GM12878 (cell line): Measurements from ENCODE around the gene EPB41L4B. TPM values are rescaled to one million over a fixed set of nuclear protein-coding genes. Genes with fewer than 3 reads are reported as not detected.

ENCODE experiments used
- ATAC-seq: fragments of 200-7000 bp; cut with Tn5 transposase; 3 replicates; pipeline ENCODE4 v1.9.1; 2020; ENCODE audit warnings: mild to moderate bottlenecking, moderate library complexity
- BruUV-seq: library from RNA; stranded (reverse); fragments of 400-500 nt; replicated peaks from 2 replicates; lab custom pipeline; 2021; lab: Mats Ljungman, UMichigan
- CTCF ChIA-PET: fragments of 300-600 bp; sonication (Branson Sonifier 250); formaldehyde crosslinking; extraction: SDS; loops from one replicate; lab custom pipeline; 2021; ENCODE audit warnings: inconsistent platforms; lab: Yijun Ruan, JAX
- POLR2A ChIA-PET: fragments of 350-600 bp; formaldehyde crosslinking; extraction: SDS; loops from one replicate; lab custom pipeline; 2021; ENCODE audit warnings: inconsistent platforms; lab: Charles Lee
- RAD21 ChIA-PET: fragments of 300-600 bp; sonication (Branson Sonifier 250); formaldehyde crosslinking; loops from one replicate; lab custom pipeline; 2023; ENCODE audit warnings: antibody characterized with exemption; ENCODE audit not compliant: unreplicated experiment; lab: Charles Lee
- SMC1A ChIA-PET: fragments of 300-600 bp; sonication (Branson Sonifier 250); formaldehyde crosslinking; loops from one replicate; lab custom pipeline; 2023; ENCODE audit not compliant: unreplicated experiment, uncharacterized antibody; lab: Charles Lee
- DNase-seq: peaks from one replicate; pipeline ENCODE4 v3.0.0-alpha.2; 2011; ENCODE audit warnings: low read depth, low spot score
- FAIRE-seq: peaks from 3 replicates; lab custom pipeline; 2011; peaks lifted over from hg19 to GRCh38; lab: Jason Lieb, UNC
- H2AFZ ChIP-seq: 2 replicates; pipeline ENCODE4 v1.6.0; 2011; ENCODE audit warnings: low read depth, low read length, control low read depth; ENCODE audit not compliant: control insufficient read depth
- H3K27ac ChIP-seq: 2 replicates; pipeline ENCODE4 v1.5.1; 2011; ENCODE audit warnings: control low read depth; ENCODE audit not compliant: control insufficient read depth, insufficient read depth
- H3K27me3 ChIP-seq, 2 experiments: replicated peaks in 1 of 2; 2 replicates each; pipeline versions ENCODE4 v1.6.0 to v1.6.1; 2011; ENCODE audit warnings: low read length in 1 of 2; ENCODE audit not compliant: control insufficient read depth in 2 of 2, insufficient read depth in 2 of 2
- H3K36me3 ChIP-seq, 2 experiments: 2 replicates each; pipeline ENCODE4 v1.5.1; 2011; ENCODE audit warnings: low read length in 1 of 2; ENCODE audit not compliant: control insufficient read depth in 2 of 2, insufficient read depth in 2 of 2
- H3K4me1 ChIP-seq: 2 replicates; pipeline ENCODE4 v1.6.1; 2011; ENCODE audit warnings: mild to moderate bottlenecking, low read length, moderate library complexity, mixed read lengths; ENCODE audit not compliant: control insufficient read depth, insufficient read depth
- H3K4me2 ChIP-seq: 2 replicates; pipeline ENCODE4 v1.6.0; 2011; ENCODE audit warnings: control low read depth; ENCODE audit not compliant: control insufficient read depth, insufficient read depth
- H3K4me3 ChIP-seq: fragments of 200-600 bp; sonication (generic); 2 replicates; pipeline ENCODE4 v1.5.1; 2016
- H3K79me2 ChIP-seq: 2 replicates; pipeline ENCODE4 v1.6.0; 2011; ENCODE audit warnings: low read length; ENCODE audit not compliant: control insufficient read depth, insufficient read depth
- H3K9ac ChIP-seq: 2 replicates; pipeline ENCODE4 v1.8.0; 2011; ENCODE audit warnings: low read length, control low read depth, mixed read lengths; ENCODE audit not compliant: control insufficient read depth, insufficient read depth
- H3K9me3 ChIP-seq: replicated peaks from 3 replicates; pipeline ENCODE4 v1.5.1; 2011; ENCODE audit warnings: mild to moderate bottlenecking, low read length; ENCODE audit not compliant: control insufficient read depth, insufficient read depth
- H4K20me1 ChIP-seq: 2 replicates; pipeline ENCODE4 v1.6.0; 2011; ENCODE audit not compliant: control insufficient read depth, insufficient read depth
- ATF2 ChIP-seq: IDR thresholded peaks from 2 replicates; pipeline ENCODE4 v1.6.1; 2012; ENCODE audit warnings: low read length, inconsistent platforms
- BHLHE40 ChIP-seq, 2 experiments: fragments of 450-650 bp in 1 of 2; IDR thresholded peaks; 2 replicates each; pipeline ENCODE4 v1.6.1; 2011 to 2017; ENCODE audit warnings: low read depth in 2 of 2, borderline replicate concordance in 1 of 2, improper control_type of control experiment in 1 of 2, low read length in 1 of 2, mild to moderate bottlenecking in 1 of 2
- CTCF ChIP-seq, 3 experiments: IDR thresholded peaks in 2 of 3; conservative IDR thresholded peaks in 1 of 3; 2 replicates each; pipeline ENCODE4 v1.5.1; 2011; ENCODE audit warnings: low read depth in 3 of 3, low read length in 3 of 3, mild to moderate bottlenecking in 3 of 3, control low read depth in 2 of 3, moderate library complexity in 2 of 3, inconsistent platforms in 1 of 3, mixed read lengths in 1 of 3; ENCODE audit not compliant: control insufficient read depth in 2 of 3, insufficient read depth in 1 of 3; ENCODE audit errors: extremely low read depth in 1 of 3
- FOXM1 ChIP-seq: IDR thresholded peaks from 2 replicates; pipeline ENCODE4 v1.6.1; 2012; ENCODE audit warnings: low read depth, mild to moderate bottlenecking, inconsistent platforms, low read length, moderate library complexity
- IRF5 ChIP-seq: fragments of 450-650 bp; IDR thresholded peaks from 2 replicates; pipeline ENCODE4 v1.6.1; 2017; ENCODE audit warnings: borderline replicate concordance
- MYC ChIP-seq: IDR thresholded peaks from 2 replicates; pipeline ENCODE4 v1.6.1; 2011; ENCODE audit warnings: mild to moderate bottlenecking, low read length, moderate library complexity, inconsistent platforms; ENCODE audit not compliant: insufficient read depth, insufficient replicate concordance, insufficient read length, severe bottlenecking
- NFXL1 ChIP-seq: fragments of 450-650 bp; IDR thresholded peaks from 2 replicates; pipeline ENCODE4 v1.6.1; 2017; ENCODE audit warnings: antibody characterized with exemption, mild to moderate bottlenecking, borderline replicate concordance
- NFYB ChIP-seq: IDR thresholded peaks from 2 replicates; pipeline ENCODE4 v1.6.1; 2011; ENCODE audit warnings: low read depth, mild to moderate bottlenecking, low read length, improper control_type of control experiment, moderate library complexity; ENCODE audit not compliant: insufficient read depth
- NR2F1 ChIP-seq: fragments of 450-650 bp; conservative IDR thresholded peaks from 2 replicates; pipeline ENCODE4 v1.6.1; 2017; ENCODE audit warnings: mild to moderate bottlenecking
- RAD21 ChIP-seq: IDR thresholded peaks from 2 replicates; pipeline ENCODE4 v1.6.1; 2011; ENCODE audit warnings: mild to moderate bottlenecking, low read depth, low read length, moderate library complexity; ENCODE audit not compliant: insufficient read depth
- RFX5 ChIP-seq: IDR thresholded peaks from 2 replicates; pipeline ENCODE4 v1.6.1; 2011; ENCODE audit warnings: low read depth, low read length, improper control_type of control experiment
- SMC3 ChIP-seq: IDR thresholded peaks from 2 replicates; pipeline ENCODE4 v1.6.1; 2011; ENCODE audit warnings: low read length, improper control_type of control experiment, borderline replicate concordance
- YY1 ChIP-seq: IDR thresholded peaks from 2 replicates; pipeline ENCODE4 v1.6.1; 2011; ENCODE audit warnings: low read depth, mild to moderate bottlenecking, low read length
- ZNF24 ChIP-seq: fragments of 450-650 bp; IDR thresholded peaks from 2 replicates; pipeline ENCODE4 v1.6.1; 2017; ENCODE audit warnings: antibody characterized with exemption, mild to moderate bottlenecking
- ZNF384 ChIP-seq: IDR thresholded peaks from 2 replicates; pipeline ENCODE4 v1.6.1; 2012; ENCODE audit warnings: low read depth, mild to moderate bottlenecking, low read length, improper control_type of control experiment, borderline replicate concordance
- ZNF622 ChIP-seq: fragments of 450-650 bp; IDR thresholded peaks from 2 replicates; pipeline ENCODE4 v1.6.1; 2017; ENCODE audit warnings: mild to moderate bottlenecking, inconsistent platforms
- WGBS: methylation state at CpG from one replicate; pipeline ENCODE4 v1.1.6; 2016; ENCODE audit warnings: low lambda C conversion rate; ENCODE audit not compliant: insufficient replicate concordance, insufficient coverage; ENCODE audit errors: missing lambda C conversion rate; 5-methylcytosine and 5-hydroxymethylcytosine counted together
- in situ Hi-C: fragments of 300-500 bp; cut with MboI; formaldehyde crosslinking; loops from 9 replicates; pipeline ENCODE4 v1.14.3; 2018; ENCODE audit warnings: mixed read lengths
- intact Hi-C: fragments of 100-400 bp; cut with micrococcal nuclease; formaldehyde crosslinking; loops from one replicate; pipeline ENCODE4 v1.14.2; 2022; ENCODE audit not compliant: unreplicated experiment
- polyA plus RNA-seq, 11 experiments: library from polyadenylated mRNA; depleted of rRNA in 4 of 11; unstranded in 6 of 11; stranded (reverse) in 5 of 11; fragments of >200 nt; fragmentation: Nextera tagmentation in 4 of 11; fragmentation: Illumina TruSeq in 1 of 11; extraction: Ambion mirVana in 4 of 11; extraction: Trizol in 1 of 11; gene quantifications; 1 replicate in 1 of 11; 2 replicates in 10 of 11; pipeline versions ENCODE4 v1.2.1 to v1.2.3, GENCODE V29; 2011 to 2016; ENCODE audit warnings: inconsistent platforms in 2 of 11, missing spikeins in 2 of 11, low read depth in 1 of 11
- total RNA-seq, 4 experiments: library from RNA; depleted of rRNA in 3 of 4; stranded (reverse); fragments of >200 nt in 3 of 4; fragmentation: Illumina TruSeq in 1 of 4; extraction: Trizol in 1 of 4; gene quantifications; 2 replicates each; pipeline versions ENCODE4 v1.2.1 to v1.2.3, GENCODE V29; 2013 to 2021

The EPB41L4B gene
- total and polyA plus RNA-seq, 10 of the 15 experiments (the other 5 are each of a cell fraction or from before 2014, with no cell fraction given), result 0.04 to 0.75 (median 0.13) TPM; not detected in 1

DNA sequence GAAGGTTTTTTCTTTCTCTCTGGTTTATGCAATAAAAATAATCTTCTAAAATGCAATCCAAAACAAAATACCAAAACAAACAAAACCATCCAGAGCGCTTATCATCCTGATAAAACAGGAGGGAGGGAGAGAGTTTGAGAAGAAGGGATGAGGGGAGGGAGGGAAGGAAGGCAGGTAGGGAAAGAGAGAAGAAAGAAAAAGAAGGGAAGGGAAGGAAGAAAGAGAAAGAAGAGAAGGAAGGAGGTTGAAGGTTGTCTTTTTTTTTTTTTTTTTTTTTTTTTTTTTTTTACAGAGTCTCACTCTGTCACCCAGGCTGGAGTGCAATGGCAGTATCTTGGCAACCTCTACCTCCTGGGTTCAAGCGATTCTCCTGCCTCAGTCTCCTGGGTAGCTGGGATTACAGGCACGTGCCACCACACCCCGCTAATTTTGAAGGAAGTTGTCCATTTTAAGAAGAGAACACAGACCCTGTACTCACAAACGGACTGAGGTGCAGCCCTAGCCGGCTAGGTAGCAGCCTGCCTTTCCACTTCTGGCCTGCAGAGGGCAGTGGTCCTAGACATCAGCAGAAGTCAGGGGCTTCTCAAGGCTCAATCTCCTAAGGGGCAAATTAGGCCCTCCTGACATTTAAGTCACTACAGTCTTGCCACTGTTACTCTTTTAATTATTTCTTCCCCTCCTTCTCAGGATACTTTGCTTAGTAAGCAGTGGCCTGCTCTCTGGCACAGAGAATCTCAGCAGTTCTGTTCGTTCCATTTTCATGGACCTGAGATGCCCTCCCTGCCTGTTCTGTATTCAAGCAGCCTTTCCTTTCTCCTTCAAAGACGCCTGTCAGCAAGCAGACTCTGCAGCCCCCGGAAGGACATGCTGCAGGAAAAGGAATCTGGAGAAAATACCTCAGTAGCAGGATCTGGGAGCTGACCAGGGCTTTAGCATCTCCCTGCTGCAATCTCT is 76.4 kb downstream of the EPB41L4B start:
- Histone ChIP-seq H3K9ac (no peak overlapping the region), H3K4me1 (no peaks in the 10 kb centered on the region), H4K20me1 (no peaks in the 10 kb centered on the region), H3K4me2 (no peak overlapping the region), H3K9me3 (no peaks in the 10 kb centered on the region), H3K79me2 (no peaks in the 10 kb centered on the region), H3K36me3 (no peaks in the 10 kb centered on the region), H3K4me3 (no peak overlapping the region), H2AFZ (no peak overlapping the region), H3K27me3 (peaks cover 0 to 2% of the 10 kb centered on the region in 2 experiments; a peak in 1 of 4 replicates), H3K27ac (no peak overlapping the region)
- 23% methylated on average over 9 of the region's 9 CpGs for WGBS
- no TSS peak for BruUV-seq
- DNase-seq (peak; percentile 25), ATAC-seq (peak; percentile 98), FAIRE-seq (peak; percentile 91)
- ChIA-PET RAD21 (interaction anchor here (0.7 to 2.0 kb wide), 3 partner anchors 156 to 226 kb away, joined by 5 to 7 read pairs (median 5); no protein-coding TSS in a partner anchor), POLR2A (interaction anchor here (0.7 kb wide), 1 partner anchor 155 kb away, joined by 3 read pairs; no protein-coding TSS in a partner anchor), CTCF (interaction anchor here (0.6 to 3.2 kb wide), 13 partner anchors 15 to 377 kb away, joined by 3 to 14 read pairs (median 3); no protein-coding TSS in a partner anchor), SMC1A (interaction anchor here (1.0 to 1.2 kb wide), 2 partner anchors 155 to 225 kb away, joined by 3 read pairs; no protein-coding TSS in a partner anchor)
- intact Hi-C loops, result loop anchor here (1.0 to 5.0 kb wide), 4 partner anchors 76 to 278 kb away; partner anchors contain the start of gene EPB41L4B
- TF ChIP-seq ZNF384, result peak; percentile 40; the same call in 1 of the 2 replicates
- TF ChIP-seq ZNF622, result no peak
- TF ChIP-seq NR2F1, result no peak
- TF ChIP-seq RFX5, result 0 out of 2 replicates have a peak, but pooled peaks have one; percentile 11
- no peak for TF ChIP-seq ZNF24
- no peak for TF ChIP-seq ATF2
- TF ChIP-seq FOXM1, result no peak
- no peak for TF ChIP-seq IRF5
- TF ChIP-seq NFXL1, result no peak
- peak; percentile 87 for TF ChIP-seq SMC3
- TF ChIP-seq YY1, result peak; percentile 53; the same call in 1 of the 2 replicates
- TF ChIP-seq NFYB, result no peak
- peak; percentile 83 to 96 (median 95) for TF ChIP-seq CTCF (IDR thresholded peaks at IDR 0.05 in 2 of 3, conservative IDR thresholded peaks at IDR 0.05 in 1 of 3; ENCODE audit: control insufficient read depth in 2 of 3, extremely low read depth in 1 of 3, insufficient read depth in 1 of 3, low read depth in 3 of 3, low read length in 3 of 3)
- peak in 1 of 2 experiments; percentile 37; a peak in 1 of 4 replicates for TF ChIP-seq BHLHE40 (IDR thresholded peaks at IDR 0.05; ENCODE audit: borderline replicate concordance in 1 of 2, low read depth in 2 of 2, low read length in 1 of 2)
- peak; percentile 63 for TF ChIP-seq RAD21
- no peak for TF ChIP-seq MYC
- in situ Hi-C loops, result loop anchor here (5.0 to 10.0 kb wide), 2 partner anchors 158 to 230 kb away; no protein-coding TSS in a partner anchor
